DND-41 (cell line): ENCODE measurements around the gene IQGAP3.

ENCODE experiments used
- ATAC-seq: fragments of 200-7000 bp; cut with Tn5 transposase; 3 replicates; pipeline ENCODE4 v1.9.1; 2021; ENCODE audit warnings: low read depth; ENCODE audit not compliant: insufficient read depth
- DNase-seq: peaks from one replicate; pipeline ENCODE4 v3.0.0-alpha.2; 2020
- H2AFZ ChIP-seq: 2 replicates; pipeline ENCODE4 v1.6.0; 2012; ENCODE audit warnings: low read depth, low read length
- H3K27ac ChIP-seq: 2 replicates; pipeline ENCODE4 v1.5.1; 2012; ENCODE audit warnings: low read length, inconsistent platforms
- H3K27me3 ChIP-seq: fragments of 200-600 bp; sonication (generic); 2 replicates; pipeline ENCODE4 v1.6.0; 2012; ENCODE audit warnings: low read length, mild to moderate bottlenecking, inconsistent platforms; ENCODE audit not compliant: insufficient read depth, poor library complexity
- H3K36me3 ChIP-seq: 2 replicates; pipeline ENCODE4 v1.5.1; 2012; ENCODE audit warnings: low read length, inconsistent platforms; ENCODE audit not compliant: insufficient read depth
- H3K4me1 ChIP-seq: 2 replicates; pipeline ENCODE4 v1.5.1; 2012; ENCODE audit warnings: mild to moderate bottlenecking, low read length; ENCODE audit not compliant: insufficient read depth
- H3K4me2 ChIP-seq: 2 replicates; pipeline ENCODE4 v1.6.0; 2012; ENCODE audit warnings: mild to moderate bottlenecking, moderate library complexity, low read length, inconsistent platforms; ENCODE audit not compliant: insufficient read depth
- H3K4me3 ChIP-seq, 2 experiments: fragments of 200-600 bp in 1 of 2; shearing (Covaris generic) in 1 of 2; 2 replicates each; pipeline ENCODE4 v1.5.1; 2012 to 2016; ENCODE audit warnings: inconsistent platforms in 2 of 2, low read length in 2 of 2, mild to moderate bottlenecking in 2 of 2, low read depth in 1 of 2, moderate library complexity in 1 of 2
- H3K79me2 ChIP-seq: 2 replicates; pipeline ENCODE4 v1.6.0; 2012; ENCODE audit warnings: low read length, inconsistent platforms; ENCODE audit not compliant: insufficient read depth
- H3K9ac ChIP-seq: 2 replicates; pipeline ENCODE4 v1.6.0; 2012; ENCODE audit warnings: low read depth, mild to moderate bottlenecking, inconsistent platforms, low read length, moderate library complexity
- H3K9me3 ChIP-seq: 2 replicates; pipeline ENCODE4 v1.5.1; 2012; ENCODE audit warnings: low read length, moderate library complexity, mild to moderate bottlenecking, inconsistent platforms; ENCODE audit not compliant: insufficient read depth, severe bottlenecking
- H4K20me1 ChIP-seq: 2 replicates; pipeline ENCODE4 v1.6.0; 2012; ENCODE audit warnings: low read length; ENCODE audit not compliant: insufficient read depth
- EZH2 ChIP-seq: IDR thresholded peaks from 3 replicates; pipeline ENCODE4 v1.6.1; 2012; ENCODE audit warnings: borderline replicate concordance, low read depth, mild to moderate bottlenecking, moderate library complexity, low read length, inconsistent platforms; ENCODE audit not compliant: severe bottlenecking
- TF ChIP-seq, protein P1 (sequence below): IDR thresholded peaks from 2 replicates; pipeline ENCODE4 v1.5.1; 2012; ENCODE audit warnings: borderline replicate concordance, low read length, moderate library complexity, mild to moderate bottlenecking; ENCODE audit not compliant: poor library complexity, severe bottlenecking; ENCODE audit errors: extremely low read depth

The IQGAP3 gene

DNA sequence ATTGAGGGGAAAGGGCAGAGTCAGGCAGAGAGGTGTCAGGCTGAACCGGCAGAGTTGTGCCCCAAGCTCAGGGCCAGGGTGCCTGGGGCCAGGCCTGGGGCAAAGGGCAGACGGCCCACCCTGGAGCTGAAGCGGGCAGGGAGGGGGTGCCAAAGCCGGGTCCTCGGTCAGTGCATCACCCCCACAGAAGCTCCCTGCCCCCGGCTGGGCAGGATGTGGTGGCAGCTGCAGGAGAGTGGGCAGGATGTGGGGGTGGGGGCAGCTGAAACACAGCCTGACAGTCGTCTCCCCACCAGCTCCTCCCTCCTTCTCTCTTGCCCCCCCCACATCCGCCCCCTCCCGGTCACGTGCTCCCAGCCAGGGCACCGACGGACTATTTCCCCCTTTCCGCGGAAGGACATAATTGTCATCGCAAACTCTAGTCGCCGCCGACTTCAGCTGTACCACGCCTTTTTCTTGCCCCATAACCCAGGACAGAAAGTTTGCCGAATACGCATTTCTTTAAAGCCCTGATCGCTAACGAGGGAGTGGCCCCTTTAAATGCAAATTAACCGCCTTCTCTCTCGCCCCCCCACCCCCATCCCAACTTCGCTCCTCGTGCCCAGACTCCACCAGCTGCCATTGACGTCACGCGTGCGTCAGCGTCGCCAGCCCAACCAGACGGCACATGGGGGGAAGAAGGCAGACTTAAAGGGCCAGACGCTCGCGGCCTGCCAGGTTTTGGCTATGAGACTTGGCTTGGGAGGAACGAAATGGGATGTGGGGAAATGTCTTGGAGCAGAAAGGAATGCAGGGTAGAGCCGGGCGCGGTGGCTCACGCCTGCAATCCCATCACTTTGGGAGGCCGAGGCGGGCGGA, 67.3 kb downstream of the IQGAP3 start:
- Histone ChIP-seq H3K9me3 (no peaks in the 10 kb centered on the region), H2AFZ (peak overlapping the region; percentile 84), H3K79me2 (peaks cover 14% of the 10 kb centered on the region), H3K36me3 (no peaks in the 10 kb centered on the region), H3K4me1 (peaks cover 44% of the 10 kb centered on the region), H3K27me3 (no peaks in the 10 kb centered on the region), H3K4me3 (peak overlapping the region in 1 of 2 experiments; percentile 51; a peak in 2 of 4 replicates), H4K20me1 (no peaks in the 10 kb centered on the region), H3K27ac (peak overlapping the region; percentile 95), H3K4me2 (peak overlapping the region; percentile 60), H3K9ac (peak overlapping the region; percentile 96)
- peak; percentile 63 for ATAC-seq
- no peak for TF ChIP-seq EZH2
- TF ChIP-seq, protein P1, sequence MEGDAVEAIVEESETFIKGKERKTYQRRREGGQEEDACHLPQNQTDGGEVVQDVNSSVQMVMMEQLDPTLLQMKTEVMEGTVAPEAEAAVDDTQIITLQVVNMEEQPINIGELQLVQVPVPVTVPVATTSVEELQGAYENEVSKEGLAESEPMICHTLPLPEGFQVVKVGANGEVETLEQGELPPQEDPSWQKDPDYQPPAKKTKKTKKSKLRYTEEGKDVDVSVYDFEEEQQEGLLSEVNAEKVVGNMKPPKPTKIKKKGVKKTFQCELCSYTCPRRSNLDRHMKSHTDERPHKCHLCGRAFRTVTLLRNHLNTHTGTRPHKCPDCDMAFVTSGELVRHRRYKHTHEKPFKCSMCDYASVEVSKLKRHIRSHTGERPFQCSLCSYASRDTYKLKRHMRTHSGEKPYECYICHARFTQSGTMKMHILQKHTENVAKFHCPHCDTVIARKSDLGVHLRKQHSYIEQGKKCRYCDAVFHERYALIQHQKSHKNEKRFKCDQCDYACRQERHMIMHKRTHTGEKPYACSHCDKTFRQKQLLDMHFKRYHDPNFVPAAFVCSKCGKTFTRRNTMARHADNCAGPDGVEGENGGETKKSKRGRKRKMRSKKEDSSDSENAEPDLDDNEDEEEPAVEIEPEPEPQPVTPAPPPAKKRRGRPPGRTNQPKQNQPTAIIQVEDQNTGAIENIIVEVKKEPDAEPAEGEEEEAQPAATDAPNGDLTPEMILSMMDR, result no peak
- DNase-seq, result peak; percentile 99

DNA sequence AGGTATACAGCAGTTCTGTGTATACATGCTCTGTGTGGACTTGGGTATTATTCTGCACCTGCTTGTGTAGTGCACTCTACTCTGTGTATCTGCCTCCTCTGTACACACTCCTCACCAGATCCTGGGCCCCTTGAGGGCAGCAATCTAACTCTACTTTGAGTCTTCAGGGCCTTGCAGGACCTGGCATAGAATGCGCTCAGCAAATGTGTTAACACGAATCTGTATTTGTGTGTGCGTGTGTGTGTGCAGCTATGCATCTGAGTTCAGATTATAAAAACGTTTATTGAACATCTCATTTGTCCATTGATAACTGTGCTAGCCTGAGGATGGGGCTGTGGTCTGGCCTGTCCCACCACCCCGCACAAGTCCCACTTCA, 67.9 kb downstream of the IQGAP3 start:
- H3K9me3 ChIP-seq, result no peaks in the 10 kb centered on the region
- H3K27me3 ChIP-seq, result no peaks in the 10 kb centered on the region
- peak overlapping the region; percentile 60 for H3K4me2 ChIP-seq
- H3K4me1 ChIP-seq, result peaks cover 46% of the 10 kb centered on the region
- peak overlapping the region; percentile 96 for H3K9ac ChIP-seq
- peak overlapping the region; percentile 41 for H2AFZ ChIP-seq
- DNase-seq (peak; percentile 73), ATAC-seq (peak; percentile 33)
- no peaks in the 10 kb centered on the region; the same call in 1 of the 2 replicates for H3K36me3 ChIP-seq
- H3K79me2 ChIP-seq, result peaks cover 20% of the 10 kb centered on the region
- TF ChIP-seq, protein P1, result peak; percentile 10
- no peak for TF ChIP-seq EZH2
- H4K20me1 ChIP-seq, result peaks cover 3% of the 10 kb centered on the region
- peak overlapping the region in 1 of 2 experiments; percentile 49; a peak in 2 of 4 replicates for H3K4me3 ChIP-seq
- peak overlapping the region; percentile 95 for H3K27ac ChIP-seq

DNA sequence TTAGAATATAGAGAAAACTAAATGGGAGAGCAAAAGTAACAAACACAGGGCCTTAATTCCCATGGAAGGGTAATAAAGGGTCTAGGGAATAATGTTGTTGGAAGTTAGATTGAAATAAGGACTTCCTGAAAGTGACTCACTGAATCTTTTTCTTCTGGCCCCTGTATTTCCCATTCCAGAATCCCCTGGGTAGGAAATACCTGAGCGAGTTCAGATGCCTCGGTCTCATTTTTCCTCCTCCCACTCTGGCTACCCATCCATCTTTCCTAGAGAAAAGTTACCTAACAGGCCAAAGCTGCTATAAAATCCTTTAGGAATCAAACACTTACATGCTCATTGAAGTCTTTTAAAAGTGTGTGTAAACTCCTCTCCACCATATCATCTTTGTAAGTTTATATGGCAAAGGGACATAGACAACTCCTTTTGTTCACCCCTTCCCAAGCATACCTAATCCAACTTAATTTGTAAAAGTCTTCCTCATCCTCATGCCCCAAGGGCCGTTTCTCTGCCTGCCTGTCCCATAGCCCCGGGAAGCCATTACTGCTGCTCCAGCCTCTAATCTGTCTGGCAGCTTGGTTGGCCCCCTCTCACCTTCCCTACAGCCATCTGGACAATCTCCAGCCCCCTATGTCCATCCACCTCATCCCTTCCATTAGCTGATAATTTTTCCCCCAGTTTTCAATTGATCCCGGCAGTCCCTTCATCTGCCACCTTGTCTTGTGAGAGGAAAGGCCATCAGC, 68.5 kb downstream of the IQGAP3 start:
- ATAC-seq (no peak), DNase-seq (no peak)
- Histone ChIP-seq H3K9ac (peak overlapping the region; percentile 96), H3K4me3 (peak overlapping the region in 1 of 2 experiments; percentile 49; a peak in 1 of 4 replicates), H3K9me3 (no peaks in the 10 kb centered on the region), H2AFZ (peak overlapping the region; percentile 9), H3K27me3 (no peaks in the 10 kb centered on the region), H3K27ac (peak overlapping the region; percentile 95), H4K20me1 (peaks cover 8% of the 10 kb centered on the region), H3K36me3 (peaks cover 2% of the 10 kb centered on the region; the same call in 1 of the 2 replicates), H3K79me2 (peaks cover 25% of the 10 kb centered on the region), H3K4me2 (peak overlapping the region; percentile 60), H3K4me1 (peaks cover 52% of the 10 kb centered on the region)
- TF ChIP-seq, protein P1, result no peak
- TF ChIP-seq EZH2, result no peak
